Endothelial cell of umbilical vein (primary cell): ENCODE measurements around the gene VCAN. TPM values are rescaled to one million over a fixed set of nuclear protein-coding genes. Genes with fewer than 3 reads are reported as not detected.

Experiments used
- BruUV-seq: library from RNA; stranded (reverse); fragments of 400-500 nt; replicated peaks from 2 replicates; lab custom pipeline; 2021; lab: Mats Ljungman, UMichigan
- CTCF ChIA-PET: fragments of 300-600, 350-600 bp; sonication (Branson Sonifier 250); formaldehyde crosslinking; loops from one replicate; lab custom pipeline; 2021; ENCODE audit warnings: antibody characterized with exemption, inconsistent platforms; lab: Charles Lee
- POLR2A ChIA-PET: fragments of 300-600, 350-600 bp; sonication (Branson Sonifier 250); formaldehyde crosslinking; loops from one replicate; lab custom pipeline; 2021; ENCODE audit warnings: antibody characterized with exemption, inconsistent platforms; lab: Charles Lee
- DNase-seq: peaks from one replicate; pipeline ENCODE4 v3.0.0-alpha.2; 2011; ENCODE audit warnings: low read depth, low spot score
- FAIRE-seq: peaks from 2 replicates; lab custom pipeline; 2011; peaks lifted over from hg19 to GRCh38; lab: Jason Lieb, UNC
- H2AFZ ChIP-seq: 2 replicates; pipeline ENCODE4 v1.6.0; 2012; ENCODE audit warnings: low read depth, low read length, control low read depth, inconsistent platforms
- H3K27ac ChIP-seq: 2 replicates; pipeline ENCODE4 v1.5.1; 2011; ENCODE audit warnings: low read depth, mild to moderate bottlenecking, control low read depth, low read length, moderate library complexity; ENCODE audit not compliant: insufficient read depth
- H3K27me3 ChIP-seq, 2 experiments: 2 replicates each; pipeline versions ENCODE4 v1.6.0 to v1.6.1; 2011; ENCODE audit warnings: low read length in 2 of 2, mixed read lengths in 1 of 2; ENCODE audit not compliant: control insufficient read depth in 2 of 2, insufficient read depth in 2 of 2
- H3K36me3 ChIP-seq, 2 experiments: 2 replicates in 1 of 2; 3 replicates in 1 of 2; pipeline ENCODE4 v1.5.1; 2011; ENCODE audit warnings: low read length in 2 of 2, mild to moderate bottlenecking in 1 of 2, moderate library complexity in 1 of 2; ENCODE audit not compliant: control insufficient read depth in 2 of 2, insufficient read depth in 2 of 2; ENCODE audit errors: extremely low read depth in 1 of 2
- H3K4me1 ChIP-seq: 3 replicates; pipeline ENCODE4 v1.5.1; 2011; ENCODE audit warnings: mild to moderate bottlenecking, low read length; ENCODE audit not compliant: control insufficient read depth, insufficient read depth; ENCODE audit errors: extremely low read depth
- H3K4me2 ChIP-seq: 2 replicates; pipeline ENCODE4 v1.6.1; 2011; ENCODE audit warnings: low read length, control low read depth, mixed read lengths; ENCODE audit not compliant: insufficient read depth
- H3K4me3 ChIP-seq, 3 experiments: fragments of 200-600 bp in 1 of 3; sonication (generic), shearing (Covaris generic) in 1 of 3; replicated peaks in 1 of 3; 2 replicates each; pipeline ENCODE4 v1.5.1; 2011 to 2016; ENCODE audit warnings: control low read depth in 3 of 3, low read length in 3 of 3, mild to moderate bottlenecking in 2 of 3, inconsistent platforms in 1 of 3, low read depth in 1 of 3, moderate library complexity in 1 of 3; ENCODE audit not compliant: insufficient read depth in 1 of 3
- H3K79me2 ChIP-seq: 2 replicates; pipeline ENCODE4 v1.6.0; 2012; ENCODE audit warnings: low read length, inconsistent platforms; ENCODE audit not compliant: control insufficient read depth, insufficient read depth
- H3K9ac ChIP-seq: replicated peaks from 2 replicates; pipeline ENCODE3; 2011; ENCODE audit warnings: low read length, control low read depth; ENCODE audit not compliant: insufficient read depth; ENCODE audit errors: extremely low read depth
- H3K9me1 ChIP-seq: replicated peaks from 3 replicates; pipeline ENCODE4 v1.6.0; 2011; ENCODE audit warnings: mild to moderate bottlenecking, low read length; ENCODE audit not compliant: control insufficient read depth, insufficient read depth; ENCODE audit errors: extremely low read depth
- H3K9me3 ChIP-seq: replicated peaks from 2 replicates; pipeline ENCODE4 v1.5.1; 2012; ENCODE audit warnings: low read length, inconsistent platforms; ENCODE audit not compliant: control insufficient read depth, insufficient read depth
- H4K20me1 ChIP-seq: replicated peaks from 2 replicates; pipeline ENCODE3; 2011; ENCODE audit warnings: mild to moderate bottlenecking, low read length; ENCODE audit not compliant: control insufficient read depth, insufficient read depth; ENCODE audit errors: extremely low read depth
- EZH2 ChIP-seq: IDR thresholded peaks from 2 replicates; pipeline ENCODE4 v1.6.1; 2012; ENCODE audit warnings: borderline replicate concordance, low read depth, mild to moderate bottlenecking, moderate library complexity, low read length, inconsistent platforms; ENCODE audit not compliant: severe bottlenecking
- FOS ChIP-seq: IDR thresholded peaks from 2 replicates; pipeline ENCODE4 v1.6.1; 2011; ENCODE audit warnings: mild to moderate bottlenecking, low read length, moderate library complexity, borderline replicate concordance; ENCODE audit not compliant: insufficient read depth
- GATA2 ChIP-seq: IDR thresholded peaks from 2 replicates; pipeline ENCODE4 v1.7.0; 2011; ENCODE audit warnings: low read depth, mild to moderate bottlenecking, moderate library complexity, mixed read lengths, low read length; ENCODE audit not compliant: insufficient read length, insufficient read depth
- JUN ChIP-seq: IDR thresholded peaks from 2 replicates; pipeline ENCODE4 v1.6.1; 2011; ENCODE audit warnings: borderline replicate concordance, low read depth; ENCODE audit not compliant: insufficient read length, insufficient read depth
- MYC ChIP-seq: IDR thresholded peaks from one replicate; pipeline ENCODE4 v1.6.1; 2011; ENCODE audit warnings: mild to moderate bottlenecking, low read depth, low read length
- POLR2A ChIP-seq: IDR thresholded peaks from 2 replicates; pipeline ENCODE4 v1.6.1; 2012; ENCODE audit warnings: low read depth, mild to moderate bottlenecking, control low read depth, low read length
- POLR2AphosphoS5 ChIP-seq: IDR thresholded peaks from 2 replicates; pipeline ENCODE4 v1.6.1; 2012; ENCODE audit warnings: low read depth, mild to moderate bottlenecking, control low read depth, low read length, moderate library complexity; ENCODE audit not compliant: insufficient read depth
- dilution Hi-C: fragments of 300-500 bp; cut with MboI; formaldehyde crosslinking; loops from one replicate; pipeline ENCODE4 v1.15.0; 2019; ENCODE audit warnings: low sequenced_read_pairs; ENCODE audit not compliant: extremely low pct_ligation_motif_present
- intact Hi-C: fragments of 100-400 bp; cut with micrococcal nuclease; formaldehyde crosslinking; loops from one replicate; pipeline ENCODE4 v1.10.0; 2022
- polyA plus RNA-seq, 4 experiments: library from polyadenylated mRNA; depleted of rRNA in 3 of 4; stranded (reverse) in 3 of 4; unstranded in 1 of 4; fragments of >200 nt; gene quantifications; 2 replicates each; pipeline versions ENCODE4 v1.2.1 to v1.2.3, GENCODE V29; 2011 to 2012; ENCODE audit warnings: missing spikeins in 1 of 4
- total RNA-seq: library from RNA; stranded (reverse); gene quantifications from 2 replicates; pipeline ENCODE4 v1.2.3, GENCODE V29; 2021
- TF ChIP-seq, protein P1 (sequence below): IDR thresholded peaks from 2 replicates; pipeline ENCODE4 v1.6.1; 2011; ENCODE audit not compliant: insufficient read depth, insufficient read length
- TF ChIP-seq, protein P2 (sequence below), 2 donors: IDR thresholded peaks; 1 replicate in 1 of 2; 2 replicates in 1 of 2; pipeline ENCODE4 v1.5.1; 2011; ENCODE audit warnings: low read length in 2 of 2, mild to moderate bottlenecking in 2 of 2, moderate library complexity in 2 of 2, control low read depth in 1 of 2, inconsistent platforms in 1 of 2, low read depth in 1 of 2; ENCODE audit not compliant: insufficient read depth in 1 of 2; ENCODE audit errors: extremely low read depth in 1 of 2

Gene VCAN
- total and polyA plus RNA-seq, 2 donors (not counting 3 experiments of a cell fraction or from before 2014, with no cell fraction given), result 0.35 to 1.2 TPM

- no TSS peak for BruUV-seq
- ChIA-PET POLR2A (no interaction called here), CTCF (interaction anchor here (1.0 kb wide), 1 partner anchor 76 kb away, joined by 3 read pairs; no protein-coding TSS in a partner anchor)
- no peaks in the 10 kb centered on the region for H3K9me3 ChIP-seq
- H3K79me2 ChIP-seq, result no peaks in the 10 kb centered on the region
- no peaks in the 10 kb centered on the region for H3K36me3 ChIP-seq
- peaks cover 48 to 69% of the 10 kb centered on the region in 2 experiments for H3K27me3 ChIP-seq
- dilution Hi-C loops, result no loop called here
- peaks cover 35% of the 10 kb centered on the region for H3K4me1 ChIP-seq
- TF ChIP-seq, protein P1, sequence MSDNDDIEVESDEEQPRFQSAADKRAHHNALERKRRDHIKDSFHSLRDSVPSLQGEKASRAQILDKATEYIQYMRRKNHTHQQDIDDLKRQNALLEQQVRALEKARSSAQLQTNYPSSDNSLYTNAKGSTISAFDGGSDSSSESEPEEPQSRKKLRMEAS, result no peak
- TF ChIP-seq JUN (no peak), GATA2 (no peak), FOS (no peak), POLR2AphosphoS5 (no peak), MYC (no peak), EZH2 (no peak), POLR2A (no peak)
- TF ChIP-seq, protein P2, sequence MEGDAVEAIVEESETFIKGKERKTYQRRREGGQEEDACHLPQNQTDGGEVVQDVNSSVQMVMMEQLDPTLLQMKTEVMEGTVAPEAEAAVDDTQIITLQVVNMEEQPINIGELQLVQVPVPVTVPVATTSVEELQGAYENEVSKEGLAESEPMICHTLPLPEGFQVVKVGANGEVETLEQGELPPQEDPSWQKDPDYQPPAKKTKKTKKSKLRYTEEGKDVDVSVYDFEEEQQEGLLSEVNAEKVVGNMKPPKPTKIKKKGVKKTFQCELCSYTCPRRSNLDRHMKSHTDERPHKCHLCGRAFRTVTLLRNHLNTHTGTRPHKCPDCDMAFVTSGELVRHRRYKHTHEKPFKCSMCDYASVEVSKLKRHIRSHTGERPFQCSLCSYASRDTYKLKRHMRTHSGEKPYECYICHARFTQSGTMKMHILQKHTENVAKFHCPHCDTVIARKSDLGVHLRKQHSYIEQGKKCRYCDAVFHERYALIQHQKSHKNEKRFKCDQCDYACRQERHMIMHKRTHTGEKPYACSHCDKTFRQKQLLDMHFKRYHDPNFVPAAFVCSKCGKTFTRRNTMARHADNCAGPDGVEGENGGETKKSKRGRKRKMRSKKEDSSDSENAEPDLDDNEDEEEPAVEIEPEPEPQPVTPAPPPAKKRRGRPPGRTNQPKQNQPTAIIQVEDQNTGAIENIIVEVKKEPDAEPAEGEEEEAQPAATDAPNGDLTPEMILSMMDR (IDR thresholded peaks at IDR 0.05; ENCODE audit: extremely low read depth in 1 of 2, insufficient read depth in 1 of 2, low read depth in 1 of 2, low read length in 2 of 2), result no peak
- no peak overlapping the region for H2AFZ ChIP-seq
- DNase-seq (no peak), FAIRE-seq (no peak)
- H3K4me2 ChIP-seq, result no peak overlapping the region
- no peak overlapping the region for H3K27ac ChIP-seq
- no peak overlapping the region for H3K9ac ChIP-seq
- intact Hi-C loops, result no loop called here
- no peak overlapping the region for H3K4me3 ChIP-seq
- no peaks in the 10 kb centered on the region for H4K20me1 ChIP-seq
- no peaks in the 10 kb centered on the region for H3K9me1 ChIP-seq
Measured at GRCh38 chr5:83475391-83475863, 3.9 kb downstream of the VCAN start.
